ENCODE measurements around the gene RAB22A.

The RAB22A gene

GRCh38 chr20:58305061-58305460 lies 4.5 kb upstream of the RAB22A start:
- no peak for DNase-seq

- peak; percentile 93 for DNase-seq
These were observed 2.9 kb upstream of the RAB22A start for GRCh38 chr20:58306421-58307261.

- no peak for DNase-seq
These were observed 2.2 kb upstream of the RAB22A start for GRCh38 chr20:58307270-58307669.

- peak; percentile 39 for DNase-seq
These were observed 1.2 kb upstream of the RAB22A start for GRCh38 chr20:58308290-58308679.

GRCh38 chr20:58308680-58309527 lies 611 bp upstream of the RAB22A start:
- peak; percentile 65 for DNase-seq

GRCh38 chr20:58310291-58310782 lies 822 bp downstream of the RAB22A start:
- DNase-seq: peak; percentile 38

GRCh38 chr20:58312836-58313235 lies 3.3 kb downstream of the RAB22A start:
- peak; percentile 13 for DNase-seq

GRCh38 chr20:58313396-58313795 lies 3.9 kb downstream of the RAB22A start:
- DNase-seq: peak; percentile 51

GRCh38 chr20:58321205-58321604 lies 11.7 kb downstream of the RAB22A start:
- DNase-seq: no peak

- no peak for DNase-seq
These were observed 12.6 kb downstream of the RAB22A start for GRCh38 chr20:58322083-58322482.

- DNase-seq: no peak
These were observed 16.4 kb downstream of the RAB22A start for GRCh38 chr20:58325912-58326311.

GRCh38 chr20:58327211-58327610 lies 17.7 kb downstream of the RAB22A start:
- DNase-seq: no peak

GRCh38 chr20:58328836-58329235 lies 19.3 kb downstream of the RAB22A start:
- no peak for DNase-seq

GRCh38 chr20:58329711-58330110 lies 20.2 kb downstream of the RAB22A start:
- no peak for DNase-seq

GRCh38 chr20:58330249-58330648 lies 20.7 kb downstream of the RAB22A start:
- DNase-seq: no peak

- DNase-seq: no peak
These were observed 21.2 kb downstream of the RAB22A start for GRCh38 chr20:58330687-58331086.

GRCh38 chr20:58331961-58332551 lies 22.5 kb downstream of the RAB22A start:
- DNase-seq: no peak

GRCh38 chr20:58339741-58340140 lies 30.2 kb downstream of the RAB22A start:
- no peak for DNase-seq

GRCh38 chr20:58340151-58340550 lies 30.6 kb downstream of the RAB22A start:
- DNase-seq: no peak

GRCh38 chr20:58340853-58341252 lies 31.3 kb downstream of the RAB22A start:
- DNase-seq: no peak

GRCh38 chr20:58342104-58342945 lies 32.8 kb downstream of the RAB22A start:
- DNase-seq: no peak

GRCh38 chr20:58344741-58345140 lies 35.2 kb downstream of the RAB22A start:
- no peak for DNase-seq
